ENCODE data around the gene PLEKHO1. TPM values are rescaled to one million over a fixed set of nuclear protein-coding genes. Genes with fewer than 3 reads are reported as not detected.

PLEKHO1 gene
- total RNA-seq, 3 donors from 2014 or later = 10.0 to 228 (median 21.9) TPM

- H3K36me3 ChIP-seq (ENCODE audit: low read depth) = no peaks in the 10 kb centered on the region
- no peak for TF ChIP-seq CTCF (IDR thresholded peaks at IDR 0.05)
- DNase-seq = peak in 2 of 3 donors; percentile 66 to 87
- peak; percentile 73 for ATAC-seq
- H3K4me1 ChIP-seq (ENCODE audit: low read depth) = peaks cover 15% of the 10 kb centered on the region
- no peaks in the 10 kb centered on the region for H3K9me3 ChIP-seq
- intact Hi-C loops (cut with DNase I, micrococcal nuclease) = no loop called here
- H3K4me3 ChIP-seq = no peak overlapping the region
These were observed 1.8 kb downstream of the PLEKHO1 start for GRCh38 chr1:150151291-150152181.

- Histone ChIP-seq H3K36me3 (ENCODE audit: low read depth) (no peaks in the 10 kb centered on the region), H3K9me3 (no peaks in the 10 kb centered on the region), H3K4me3 (no peak overlapping the region), H3K4me1 (ENCODE audit: low read depth) (peaks cover 15% of the 10 kb centered on the region)
- no peak for TF ChIP-seq CTCF (IDR thresholded peaks at IDR 0.05)
- no peak for DNase-seq
- intact Hi-C loops (cut with DNase I, micrococcal nuclease) = no loop called here
- ATAC-seq = no peak
These were observed 2.4 kb downstream of the PLEKHO1 start for GRCh38 chr1:150152182-150152536.

GRCh38 chr1:150152772-150153456, 3.2 kb downstream of the PLEKHO1 start:
- Histone ChIP-seq H3K4me1 (ENCODE audit: low read depth) (peaks cover 15% of the 10 kb centered on the region), H3K9me3 (no peaks in the 10 kb centered on the region), H3K4me3 (no peak overlapping the region), H3K36me3 (ENCODE audit: low read depth) (no peaks in the 10 kb centered on the region)
- ATAC-seq (no peak), DNase-seq (no peak)
- intact Hi-C loops (cut with DNase I, micrococcal nuclease) = no loop called here
- no peak for TF ChIP-seq CTCF (IDR thresholded peaks at IDR 0.05)

GRCh38 chr1:150154143-150154542, 4.4 kb downstream of the PLEKHO1 start:
- H3K4me3 ChIP-seq = no peak overlapping the region
- no peaks in the 10 kb centered on the region for H3K36me3 ChIP-seq (ENCODE audit: low read depth)
- H3K9me3 ChIP-seq = no peaks in the 10 kb centered on the region
- TF ChIP-seq CTCF (IDR thresholded peaks at IDR 0.05) = no peak
- DNase-seq (no peak), ATAC-seq (no peak)
- H3K4me1 ChIP-seq (ENCODE audit: low read depth) = peaks cover 11% of the 10 kb centered on the region
- intact Hi-C loops (cut with DNase I, micrococcal nuclease) = no loop called here

- ATAC-seq (no peak), DNase-seq (no peak)
- Histone ChIP-seq H3K4me3 (no peak overlapping the region), H3K9me3 (no peaks in the 10 kb centered on the region), H3K36me3 (ENCODE audit: low read depth) (no peaks in the 10 kb centered on the region), H3K4me1 (ENCODE audit: low read depth) (peaks cover 7% of the 10 kb centered on the region)
- intact Hi-C loops (cut with DNase I, micrococcal nuclease) = no loop called here
- TF ChIP-seq CTCF (IDR thresholded peaks at IDR 0.05) = no peak
These were observed 5.8 kb downstream of the PLEKHO1 start for GRCh38 chr1:150155413-150156071.

All from mucosa of descending colon (tissue), 3 donors.